ENCODE results near the gene CLCNKA.
"Not testable (repeated sequence)": the region's sequence is repeated elsewhere in the genome, so short reads cannot be mapped to it uniquely, and the experiment has no call there.

The CLCNKA gene

DNA sequence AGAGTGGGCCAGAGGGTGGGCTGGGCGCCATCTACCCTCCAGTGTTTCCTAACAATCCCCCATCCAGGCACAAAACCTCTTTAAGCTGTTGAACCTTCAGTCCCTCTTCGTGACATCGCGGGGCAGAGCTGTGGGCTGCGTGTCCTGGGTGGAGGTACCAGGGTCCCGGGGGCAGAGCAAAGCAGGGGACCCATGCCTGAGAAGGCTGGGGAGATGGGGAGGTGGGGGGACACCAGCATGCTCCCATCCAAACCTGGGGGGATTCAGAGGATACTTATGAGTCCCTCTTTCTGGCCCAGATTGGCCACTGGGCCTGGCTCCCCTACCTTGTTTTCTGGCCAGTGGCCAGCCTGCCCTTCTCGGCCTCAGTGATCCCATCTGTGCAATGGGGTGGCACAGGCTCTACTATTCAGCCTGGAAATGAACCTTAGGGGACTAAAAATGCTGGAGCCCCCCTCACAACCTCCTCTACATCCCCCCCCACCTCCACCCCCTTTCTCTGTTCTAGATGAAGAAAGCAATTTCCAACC lies 11.3 kb downstream of the CLCNKA start:
- not testable (repeated sequence) for H3K9me3 Mint-ChIP-seq; H3K4me1 Mint-ChIP-seq (ENCODE audit: low read depth); H3K27ac Mint-ChIP-seq; H3K4me3 Mint-ChIP-seq; H3K36me3 Mint-ChIP-seq (ENCODE audit: low read depth); H3K27me3 Mint-ChIP-seq (ENCODE audit: low read depth)

GRCh38 chr1:16036461-16036860 lies 14.6 kb downstream of the CLCNKA start:
- not testable (repeated sequence) for H3K4me1 Mint-ChIP-seq (ENCODE audit: low read depth); H3K9me3 Mint-ChIP-seq; H3K27me3 Mint-ChIP-seq (ENCODE audit: low read depth); H3K36me3 Mint-ChIP-seq (ENCODE audit: low read depth); H3K27ac Mint-ChIP-seq; H3K4me3 Mint-ChIP-seq

DNA sequence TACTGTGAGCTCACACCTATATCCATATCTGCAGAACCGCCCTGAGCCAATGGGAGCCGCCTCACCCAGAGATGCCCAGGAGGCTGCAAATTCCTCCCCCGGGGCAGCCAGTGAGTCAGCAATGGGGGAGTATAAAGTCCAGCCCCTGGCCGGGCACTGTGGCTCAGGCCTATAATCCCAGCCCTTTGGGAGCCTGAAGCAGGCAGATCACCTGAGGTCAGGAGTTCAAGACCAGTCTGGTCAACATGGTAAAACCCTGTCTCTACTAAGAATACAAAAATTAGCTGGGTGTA lies 16.7 kb downstream of the CLCNKA start:
- Mint-ChIP-seq H3K4me3 (no peak overlapping the region), H3K36me3 (ENCODE audit: low read depth) (no peaks in the 10 kb centered on the region), H3K27ac (no peak overlapping the region), H3K4me1 (ENCODE audit: low read depth) (no peaks in the 10 kb centered on the region), H3K9me3 (no peaks in the 10 kb centered on the region), H3K27me3 (ENCODE audit: low read depth) (no peaks in the 10 kb centered on the region)

DNA sequence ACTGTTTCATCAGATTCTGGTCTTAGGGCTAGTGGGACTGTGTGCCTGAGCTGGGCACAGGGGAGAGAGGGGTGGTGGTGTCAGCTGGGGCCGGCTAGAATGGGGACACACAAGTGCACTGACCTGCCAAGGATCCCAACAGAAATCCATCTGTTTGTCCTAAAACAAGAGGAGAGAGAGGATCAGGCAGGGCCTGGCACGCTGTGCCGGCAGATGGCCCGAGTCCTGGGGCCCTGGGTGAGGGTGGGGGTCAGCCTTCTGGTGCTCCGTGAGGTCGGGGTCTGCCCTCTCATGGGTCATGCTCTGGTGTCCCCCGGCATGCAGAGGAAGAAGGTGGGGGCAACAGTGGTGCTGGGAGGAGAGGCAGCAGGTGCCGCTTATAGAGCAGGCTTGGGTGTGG lies 18.0 kb downstream of the CLCNKA start:
- not testable (repeated sequence) for H3K4me1 Mint-ChIP-seq (ENCODE audit: low read depth); H3K9me3 Mint-ChIP-seq; H3K27me3 Mint-ChIP-seq (ENCODE audit: low read depth); H3K4me3 Mint-ChIP-seq; H3K36me3 Mint-ChIP-seq (ENCODE audit: low read depth); H3K27ac Mint-ChIP-seq

GRCh38 chr1:16041200-16041599 lies 19.4 kb downstream of the CLCNKA start:
- Mint-ChIP-seq H3K9me3 (no peaks in the 10 kb centered on the region), H3K27ac (no peak overlapping the region), H3K4me3 (no peak overlapping the region), H3K36me3 (ENCODE audit: low read depth) (no peaks in the 10 kb centered on the region), H3K27me3 (ENCODE audit: low read depth) (no peaks in the 10 kb centered on the region), H3K4me1 (ENCODE audit: low read depth) (no peaks in the 10 kb centered on the region)

DNA sequence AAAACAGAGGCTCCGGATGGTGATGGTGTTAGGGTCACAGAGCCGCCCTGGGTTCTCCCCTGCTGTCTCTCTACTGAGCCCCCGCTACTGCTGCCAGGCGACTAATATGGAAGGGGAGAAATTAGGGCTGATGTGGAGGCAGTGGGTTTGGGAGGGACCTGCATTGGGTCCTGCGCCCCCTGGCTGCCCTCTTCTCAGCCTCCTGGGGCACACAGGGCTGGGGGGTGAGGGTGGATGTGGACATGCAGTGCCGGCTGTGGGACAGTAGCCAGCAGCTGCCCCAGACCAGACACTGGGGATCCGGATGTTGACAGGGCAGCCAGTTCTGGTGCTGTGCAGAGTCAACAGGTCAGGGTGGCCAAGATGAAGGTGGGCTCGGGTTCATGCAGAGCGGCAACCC lies 20.3 kb downstream of the CLCNKA start:
- H3K27ac Mint-ChIP-seq = no peak overlapping the region
- peaks cover 6% of the 10 kb centered on the region for H3K27me3 Mint-ChIP-seq (ENCODE audit: low read depth)
- no peaks in the 10 kb centered on the region for H3K4me1 Mint-ChIP-seq (ENCODE audit: low read depth)
- H3K4me3 Mint-ChIP-seq = no peak overlapping the region
- no peaks in the 10 kb centered on the region for H3K36me3 Mint-ChIP-seq (ENCODE audit: low read depth)
- H3K9me3 Mint-ChIP-seq = no peaks in the 10 kb centered on the region

GRCh38 chr1:16042654-16043053 lies 20.8 kb downstream of the CLCNKA start:
- not testable (repeated sequence) for H3K36me3 Mint-ChIP-seq (ENCODE audit: low read depth); H3K4me1 Mint-ChIP-seq (ENCODE audit: low read depth); H3K4me3 Mint-ChIP-seq; H3K27ac Mint-ChIP-seq; H3K9me3 Mint-ChIP-seq
- H3K27me3 Mint-ChIP-seq (ENCODE audit: low read depth) = peaks cover 12% of the 10 kb centered on the region

- no peaks in the 10 kb centered on the region for H3K9me3 Mint-ChIP-seq
- no peak within 1 kb of the TSS for H3K27ac Mint-ChIP-seq
- H3K27me3 Mint-ChIP-seq (ENCODE audit: low read depth) = peaks cover 13% of the 10 kb centered on the region
Measured at GRCh38 chr1:16043521-16043920, 21.7 kb downstream of the CLCNKA start, which contains the start of gene CLCNKB. Gene CLCNKB, plus strand, starts transcription at chr1:16043782. Its CDS starts 711 bp downstream, at chr1:16044493.

DNA sequence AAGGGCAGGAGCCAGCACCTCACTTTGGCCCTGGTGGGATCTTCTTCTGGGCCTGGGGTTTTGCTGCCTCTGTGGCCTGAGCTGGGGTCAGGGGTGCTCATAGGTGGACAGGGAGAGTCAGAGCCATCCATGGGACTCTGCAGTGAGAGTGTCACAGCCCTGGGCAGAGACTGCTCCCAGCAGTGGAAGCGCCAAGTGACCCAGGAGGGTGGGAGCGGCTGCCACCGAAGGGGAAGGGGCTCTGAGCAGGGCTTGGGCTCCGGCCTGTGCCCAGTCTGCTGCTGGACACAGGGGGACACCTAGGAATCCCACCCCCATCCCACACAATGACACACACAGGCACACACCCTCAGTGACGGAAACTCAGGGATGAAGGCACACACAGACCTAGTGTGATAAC lies 22.1 kb downstream of the CLCNKA start:
- H3K4me3 Mint-ChIP-seq = no peak overlapping the region
- peaks cover 2% of the 10 kb centered on the region for H3K4me1 Mint-ChIP-seq (ENCODE audit: low read depth)
- no peaks in the 10 kb centered on the region for H3K36me3 Mint-ChIP-seq (ENCODE audit: low read depth)
- peaks cover 13% of the 10 kb centered on the region for H3K27me3 Mint-ChIP-seq (ENCODE audit: low read depth)
- no peak overlapping the region for H3K27ac Mint-ChIP-seq
- H3K9me3 Mint-ChIP-seq = no peaks in the 10 kb centered on the region

More at GRCh38 chr1:16043521-16043920, 21.7 kb downstream of the CLCNKA start, which contains the start of gene CLCNKB:
- H3K36me3 Mint-ChIP-seq (ENCODE audit: low read depth) = no peaks in the 10 kb centered on the region
- H3K4me3 Mint-ChIP-seq = no peak within 1 kb of the TSS
- H3K4me1 Mint-ChIP-seq (ENCODE audit: low read depth) = peaks cover 2% of the 10 kb centered on the region

GRCh38 chr1:16046842-16047241 lies 25.0 kb downstream of the CLCNKA start:
- Mint-ChIP-seq H3K27ac (no peak overlapping the region), H3K4me3 (no peak overlapping the region), H3K36me3 (ENCODE audit: low read depth) (no peaks in the 10 kb centered on the region), H3K4me1 (ENCODE audit: low read depth) (peaks cover 2% of the 10 kb centered on the region), H3K9me3 (no peaks in the 10 kb centered on the region), H3K27me3 (ENCODE audit: low read depth) (peaks cover 26% of the 10 kb centered on the region)

- no peaks in the 10 kb centered on the region for H3K36me3 Mint-ChIP-seq (ENCODE audit: low read depth)
- H3K4me3 Mint-ChIP-seq = no peak overlapping the region
- H3K9me3 Mint-ChIP-seq = no peaks in the 10 kb centered on the region
- H3K27ac Mint-ChIP-seq = no peak overlapping the region
- H3K4me1 Mint-ChIP-seq (ENCODE audit: low read depth) = peaks cover 2% of the 10 kb centered on the region
- H3K27me3 Mint-ChIP-seq (ENCODE audit: low read depth) = peaks cover 26% of the 10 kb centered on the region
Measured at GRCh38 chr1:16047791-16048475, 26.1 kb downstream of the CLCNKA start.

DNA sequence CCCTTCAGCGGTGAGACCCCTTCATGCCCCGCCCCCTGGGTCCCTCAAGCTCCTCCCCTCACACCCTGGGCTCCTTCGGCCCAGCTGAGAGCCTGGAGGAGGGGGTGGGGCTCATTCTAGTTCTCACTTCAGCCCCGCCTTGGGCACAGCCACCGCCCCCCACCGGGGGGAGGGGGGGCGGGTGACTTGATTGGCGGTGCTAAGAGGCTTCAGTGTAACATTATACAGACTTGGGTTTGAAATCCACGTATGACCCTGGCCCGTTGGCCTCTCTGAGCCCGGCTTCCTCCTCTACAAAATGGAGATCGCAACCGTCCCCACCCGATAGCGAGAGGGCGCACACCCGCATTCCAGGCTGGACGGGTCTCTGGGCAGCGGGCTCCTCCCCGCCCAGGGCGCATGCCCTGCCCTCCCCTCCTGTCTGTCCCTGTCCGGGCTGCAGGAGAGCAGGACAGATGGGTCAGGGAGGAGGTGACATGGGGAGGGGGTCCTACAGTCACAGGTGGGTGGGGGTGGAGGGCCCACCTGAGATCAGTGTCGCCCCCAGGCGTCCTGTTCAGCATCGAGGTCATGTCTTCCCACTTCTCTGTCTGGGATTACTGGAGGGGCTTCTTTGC lies 26.8 kb downstream of the CLCNKA start:
- Mint-ChIP-seq H3K4me3 (no peak overlapping the region), H3K27ac (no peak overlapping the region), H3K4me1 (ENCODE audit: low read depth) (peaks cover 2% of the 10 kb centered on the region), H3K36me3 (ENCODE audit: low read depth) (no peaks in the 10 kb centered on the region), H3K9me3 (no peaks in the 10 kb centered on the region), H3K27me3 (ENCODE audit: low read depth) (peaks cover 26% of the 10 kb centered on the region)

DNA sequence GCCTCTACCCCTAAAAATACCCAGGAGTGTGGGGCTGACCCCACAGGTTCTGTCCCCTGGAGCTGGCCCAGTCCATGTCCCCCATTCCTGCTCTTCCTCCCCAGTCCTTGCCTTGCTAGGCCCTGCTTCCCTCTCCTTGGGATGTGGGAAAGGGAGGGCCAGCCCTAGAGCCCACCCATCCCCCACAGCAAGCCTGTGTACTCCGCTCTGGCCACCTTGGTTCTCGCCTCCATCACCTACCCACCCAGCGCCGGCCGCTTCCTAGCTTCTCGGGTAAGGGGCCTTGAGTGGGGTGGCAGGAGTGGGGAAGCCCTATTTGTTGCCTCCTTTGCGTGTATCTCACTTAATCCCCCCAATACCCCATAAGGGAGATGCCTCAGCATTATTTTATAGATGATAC lies 28.5 kb downstream of the CLCNKA start:
- H3K4me3 Mint-ChIP-seq = no peak overlapping the region
- H3K36me3 Mint-ChIP-seq (ENCODE audit: low read depth) = no peaks in the 10 kb centered on the region
- H3K4me1 Mint-ChIP-seq (ENCODE audit: low read depth) = peaks cover 2% of the 10 kb centered on the region
- no peak overlapping the region for H3K27ac Mint-ChIP-seq
- H3K27me3 Mint-ChIP-seq (ENCODE audit: low read depth) = peaks cover 26% of the 10 kb centered on the region
- no peaks in the 10 kb centered on the region for H3K9me3 Mint-ChIP-seq

GRCh38 chr1:16051039-16051438 lies 29.2 kb downstream of the CLCNKA start:
- Mint-ChIP-seq H3K4me3 (no peak overlapping the region), H3K4me1 (ENCODE audit: low read depth) (peaks cover 6% of the 10 kb centered on the region), H3K9me3 (no peaks in the 10 kb centered on the region), H3K27me3 (ENCODE audit: low read depth) (peaks cover 26% of the 10 kb centered on the region), H3K36me3 (ENCODE audit: low read depth) (no peaks in the 10 kb centered on the region), H3K27ac (no peak overlapping the region)

GRCh38 chr1:16051949-16052348 lies 30.1 kb downstream of the CLCNKA start:
- H3K4me1 Mint-ChIP-seq (ENCODE audit: low read depth); H3K9me3 Mint-ChIP-seq; H3K4me3 Mint-ChIP-seq; H3K36me3 Mint-ChIP-seq (ENCODE audit: low read depth); H3K27ac Mint-ChIP-seq: not testable (repeated sequence)
- peaks cover 21% of the 10 kb centered on the region for H3K27me3 Mint-ChIP-seq (ENCODE audit: low read depth)

Measured in T-helper 1 cell treated with Interleukin-12 subunit alpha and Interleukin-12 subunit beta and Interleukin-4 antibody, amounts not matched to agents 30 μg/mL and 1 μg/mL, for 36 hours (primary cell).